Coronary artery (tissue), 2 donors: ENCODE results near the gene WFDC5.

Source experiments
- DNase-seq: peaks from one replicate; pipeline ENCODE4 v3.0.0-alpha.2; 2017; ENCODE audit warnings: low spot score
- H3K27ac ChIP-seq, 2 donors: fragments of 200-600 bp; sonication (generic); one replicate each; pipeline ENCODE4 v1.5.1; 2016 to 2019
- H3K4me3 ChIP-seq: fragments of 200-600 bp; sonication (generic); 2 replicates; pipeline ENCODE4 v1.5.1; 2016; ENCODE audit warnings: mild to moderate bottlenecking, moderate library complexity
- TF ChIP-seq, protein P1 (sequence below): fragments of 200-600 bp; sonication (generic); IDR thresholded peaks from one replicate; pipeline ENCODE4 v1.5.1; 2019; ENCODE audit warnings: antibody characterized with exemption

Gene WFDC5

GRCh38 chr20:45082468-45082867 lies 32.5 kb downstream of the WFDC5 start:
- no peak overlapping the region for H3K27ac ChIP-seq
- H3K4me3 ChIP-seq = no peak overlapping the region
- DNase-seq = no peak
- TF ChIP-seq, protein P1, sequence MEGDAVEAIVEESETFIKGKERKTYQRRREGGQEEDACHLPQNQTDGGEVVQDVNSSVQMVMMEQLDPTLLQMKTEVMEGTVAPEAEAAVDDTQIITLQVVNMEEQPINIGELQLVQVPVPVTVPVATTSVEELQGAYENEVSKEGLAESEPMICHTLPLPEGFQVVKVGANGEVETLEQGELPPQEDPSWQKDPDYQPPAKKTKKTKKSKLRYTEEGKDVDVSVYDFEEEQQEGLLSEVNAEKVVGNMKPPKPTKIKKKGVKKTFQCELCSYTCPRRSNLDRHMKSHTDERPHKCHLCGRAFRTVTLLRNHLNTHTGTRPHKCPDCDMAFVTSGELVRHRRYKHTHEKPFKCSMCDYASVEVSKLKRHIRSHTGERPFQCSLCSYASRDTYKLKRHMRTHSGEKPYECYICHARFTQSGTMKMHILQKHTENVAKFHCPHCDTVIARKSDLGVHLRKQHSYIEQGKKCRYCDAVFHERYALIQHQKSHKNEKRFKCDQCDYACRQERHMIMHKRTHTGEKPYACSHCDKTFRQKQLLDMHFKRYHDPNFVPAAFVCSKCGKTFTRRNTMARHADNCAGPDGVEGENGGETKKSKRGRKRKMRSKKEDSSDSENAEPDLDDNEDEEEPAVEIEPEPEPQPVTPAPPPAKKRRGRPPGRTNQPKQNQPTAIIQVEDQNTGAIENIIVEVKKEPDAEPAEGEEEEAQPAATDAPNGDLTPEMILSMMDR = no peak

- TF ChIP-seq, protein P1 = no peak
- H3K27ac ChIP-seq = no peak overlapping the region
- H3K4me3 ChIP-seq = no peak overlapping the region
- DNase-seq = no peak
These were observed 33.9 kb downstream of the WFDC5 start for GRCh38 chr20:45080867-45081624.

DNA sequence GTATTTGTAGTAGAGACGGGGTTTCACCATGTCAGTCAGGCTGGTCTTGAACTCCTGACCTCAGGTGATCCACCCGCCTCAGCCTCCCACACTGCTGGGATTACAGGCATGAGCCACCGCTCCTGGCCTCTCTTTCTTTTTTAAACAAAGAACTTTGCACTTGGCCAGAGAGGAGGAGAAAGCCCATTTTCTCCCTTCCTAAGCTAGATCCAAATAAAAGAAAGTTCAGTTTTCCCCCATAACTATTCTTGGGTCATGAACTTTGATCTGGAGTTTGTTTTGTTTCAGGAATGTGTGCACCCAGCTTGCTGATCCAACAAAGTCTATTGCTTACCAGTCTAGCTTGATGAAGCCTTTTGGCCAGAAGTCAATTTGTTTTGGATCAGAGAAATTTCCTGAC lies 37.4 kb downstream of the WFDC5 start:
- no peak overlapping the region for H3K27ac ChIP-seq
- TF ChIP-seq, protein P1 = no peak
- H3K4me3 ChIP-seq = no peak overlapping the region
- no peak for DNase-seq

DNA sequence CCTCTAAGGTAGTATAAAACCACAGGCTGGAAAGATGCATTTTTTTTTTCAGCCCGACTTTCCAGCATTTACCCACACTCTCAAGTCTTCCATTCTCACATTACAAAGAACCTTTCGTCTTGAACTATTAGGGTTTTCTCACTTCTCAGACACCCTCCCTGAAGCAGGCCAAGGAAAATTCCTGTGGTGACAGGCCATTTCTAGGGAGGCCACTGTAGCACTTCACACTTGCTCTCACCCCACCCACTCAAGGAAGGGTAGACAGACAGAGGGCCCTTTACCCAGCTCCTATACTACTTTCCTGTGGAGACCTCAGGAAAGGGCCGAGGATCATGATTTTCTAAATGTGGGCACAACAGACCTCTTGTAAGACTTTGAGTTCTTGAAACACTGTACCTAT lies 41.8 kb downstream of the WFDC5 start:
- no peak for DNase-seq
- TF ChIP-seq, protein P1 = no peak
- no peak overlapping the region for H3K4me3 ChIP-seq
- no peak overlapping the region for H3K27ac ChIP-seq

DNA sequence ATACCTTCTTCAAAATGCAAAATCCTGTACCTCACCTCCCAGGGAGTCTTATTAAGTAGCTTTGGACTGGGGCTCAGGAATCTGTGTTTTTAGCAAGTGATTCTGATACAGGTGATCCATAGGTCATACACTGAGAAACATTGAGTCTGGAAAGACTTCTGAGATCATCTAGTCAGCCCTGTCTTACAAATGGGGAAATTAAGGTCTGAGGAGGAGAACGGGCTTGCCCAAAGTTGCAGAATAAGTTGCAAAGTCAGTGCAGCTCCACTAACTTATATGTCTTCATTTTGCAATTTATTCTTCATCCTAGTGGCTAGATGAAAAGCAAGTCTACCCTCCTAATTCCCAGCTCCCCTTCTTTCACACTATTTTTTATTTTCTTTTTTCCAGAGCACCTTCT lies 42.9 kb downstream of the WFDC5 start:
- Histone ChIP-seq H3K4me3 (no peak overlapping the region), H3K27ac (no peak overlapping the region)
- no peak for DNase-seq
- TF ChIP-seq, protein P1 = no peak

- H3K27ac ChIP-seq = no peak overlapping the region
- no peak overlapping the region for H3K4me3 ChIP-seq
- TF ChIP-seq, protein P1 = no peak
- no peak for DNase-seq
These were observed 43.9 kb downstream of the WFDC5 start for GRCh38 chr20:45070932-45071632.

DNA sequence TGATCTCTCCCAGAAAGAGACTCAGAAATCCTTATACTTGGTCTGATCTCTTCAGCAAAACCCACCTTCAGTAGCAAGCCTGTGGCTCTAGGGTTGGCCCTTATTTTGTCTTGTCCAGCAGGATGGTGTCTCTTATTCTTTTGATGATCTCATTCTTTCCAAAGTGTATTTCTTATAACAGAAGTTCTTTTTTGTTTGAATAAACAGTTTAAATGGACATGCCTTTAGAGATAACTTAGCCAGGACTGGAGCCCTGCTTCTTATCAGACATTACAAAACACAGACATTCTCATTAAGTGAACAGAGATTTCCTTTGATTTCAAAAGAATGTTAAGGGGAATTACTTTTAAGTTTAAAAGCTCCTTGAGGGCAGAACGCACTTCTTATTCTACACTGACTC lies 45.7 kb downstream of the WFDC5 start:
- Histone ChIP-seq H3K4me3 (no peak overlapping the region), H3K27ac (no peak overlapping the region)
- TF ChIP-seq, protein P1 = no peak
- DNase-seq = no peak
